Type B pancreatic cell (in vitro differentiated cells): ENCODE results near the gene XKR7. TPM values are rescaled to one million over a fixed set of nuclear protein-coding genes. Genes with fewer than 3 reads are reported as not detected.

ENCODE experiments used
- DNase-seq: peaks from one replicate; pipeline ENCODE4 v3.0.0; 2021; ENCODE audit warnings: mixed read lengths; ENCODE audit not compliant: unreplicated experiment; ENCODE audit errors: extremely low spot score
- H3K27ac Mint-ChIP-seq: 2 replicates; pipeline ENCODE4 v1.8.0; 2021; ENCODE audit warnings: mild to moderate bottlenecking, mixed read lengths
- H3K27me3 Mint-ChIP-seq: 2 replicates; pipeline ENCODE4 v1.8.0; 2021; ENCODE audit warnings: mixed read lengths
- H3K36me3 Mint-ChIP-seq: 2 replicates; pipeline ENCODE4 v1.8.0; 2021; ENCODE audit warnings: mixed read lengths
- H3K4me1 Mint-ChIP-seq: one replicate; pipeline ENCODE4 v1.8.0; 2021; ENCODE audit warnings: mixed read lengths; ENCODE audit not compliant: unreplicated experiment
- H3K4me3 Mint-ChIP-seq: 2 replicates; pipeline ENCODE4 v1.8.0; 2021; ENCODE audit warnings: mild to moderate bottlenecking, mixed read lengths
- H3K9me3 Mint-ChIP-seq: 2 replicates; pipeline ENCODE4 v1.8.0; 2021; ENCODE audit warnings: mixed read lengths
- CTCF ChIP-seq: fragments of 200-600 bp; sonication (generic); conservative IDR thresholded peaks from 2 replicates; pipeline ENCODE4 v1.5.0; 2021; ENCODE audit warnings: antibody characterized with exemption, mild to moderate bottlenecking
- total RNA-seq: library from RNA; stranded (reverse); gene quantifications from 2 replicates; pipeline ENCODE4 v1.2.1, GENCODE V29; 2021; ENCODE audit warnings: low replicate concordance

XKR7 gene
- total RNA-seq, 1 donor from 2014 or later = 4.9 TPM

- no peak for TF ChIP-seq CTCF
- H3K4me3 Mint-ChIP-seq = no peak overlapping the region
- H3K9me3 Mint-ChIP-seq = no peaks in the 10 kb centered on the region
- no peak for DNase-seq
- no peaks in the 10 kb centered on the region for H3K36me3 Mint-ChIP-seq
- H3K4me1 Mint-ChIP-seq = peaks cover under 1% of the 10 kb centered on the region
- peak overlapping the region; percentile 29 for H3K27ac Mint-ChIP-seq
- H3K27me3 Mint-ChIP-seq = peaks cover 69% of the 10 kb centered on the region
Observed at GRCh38 chr20:32012159-32012688, 44.3 kb downstream of the XKR7 start.

GRCh38 chr20:32013326-32013725 lies 45.4 kb downstream of the XKR7 start:
- H3K36me3 Mint-ChIP-seq = no peaks in the 10 kb centered on the region
- no peak for DNase-seq
- no peak overlapping the region for H3K4me3 Mint-ChIP-seq
- TF ChIP-seq CTCF = no peak
- peaks cover 7% of the 10 kb centered on the region for H3K4me1 Mint-ChIP-seq
- no peak overlapping the region for H3K27ac Mint-ChIP-seq
- H3K9me3 Mint-ChIP-seq = no peaks in the 10 kb centered on the region
- H3K27me3 Mint-ChIP-seq = peaks cover 71% of the 10 kb centered on the region

GRCh38 chr20:32017711-32018251 lies 49.8 kb downstream of the XKR7 start:
- peak; percentile 55 for TF ChIP-seq CTCF
- DNase-seq = no peak
- H3K4me1 Mint-ChIP-seq = peaks cover 18% of the 10 kb centered on the region
- H3K27me3 Mint-ChIP-seq = peaks cover 79% of the 10 kb centered on the region
- peak overlapping the region; percentile 91 for H3K4me3 Mint-ChIP-seq
- no peaks in the 10 kb centered on the region for H3K36me3 Mint-ChIP-seq
- peak overlapping the region; percentile 54 for H3K27ac Mint-ChIP-seq
- H3K9me3 Mint-ChIP-seq = no peaks in the 10 kb centered on the region

DNA sequence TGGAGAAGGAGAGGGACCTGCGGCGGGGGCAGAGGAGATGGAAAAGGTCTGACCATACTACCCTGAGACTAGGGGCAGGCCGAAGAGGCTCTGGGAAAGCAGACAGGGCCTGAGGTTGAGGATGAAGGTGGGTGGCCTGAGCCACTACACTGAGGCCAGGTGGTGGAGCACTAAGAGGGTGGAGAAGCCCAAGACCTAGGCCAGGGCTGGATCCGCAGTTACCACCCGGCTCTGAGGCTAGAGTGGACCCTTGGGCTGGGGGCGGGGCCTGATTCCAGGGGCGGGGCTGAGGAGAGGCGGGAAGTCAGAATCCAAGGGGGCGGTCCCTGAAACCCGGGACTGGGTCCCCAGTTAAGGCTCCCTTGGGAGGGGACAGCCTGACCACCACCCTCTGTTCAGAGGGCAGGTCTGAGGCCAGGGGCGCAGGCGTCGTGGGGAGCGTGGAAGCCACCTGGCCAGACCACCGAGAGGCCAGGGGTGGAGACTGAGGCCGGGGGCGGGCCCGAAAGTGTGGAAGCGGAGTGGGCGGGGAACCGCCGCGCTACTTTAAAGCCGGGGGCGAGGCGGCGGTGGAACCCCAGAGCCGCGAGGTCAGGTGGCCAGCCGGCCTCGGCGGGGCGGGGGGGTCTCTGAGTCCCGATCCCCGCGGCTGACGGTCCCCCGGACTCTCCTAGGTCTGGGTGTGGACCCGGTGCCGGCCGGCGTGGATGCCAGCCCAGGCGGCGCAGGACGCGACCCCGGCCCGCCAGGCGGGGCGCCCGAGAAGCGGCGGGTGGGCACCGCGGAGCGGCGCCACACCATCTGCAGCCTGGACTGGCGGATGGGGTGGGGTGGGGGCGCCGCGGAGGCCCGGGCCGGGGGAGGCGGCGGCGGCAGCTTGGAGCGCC lies 50.6 kb downstream of the XKR7 start:
- H3K27ac Mint-ChIP-seq = peak overlapping the region; percentile 54
- H3K9me3 Mint-ChIP-seq = no peaks in the 10 kb centered on the region
- peak; percentile 87 for DNase-seq
- H3K4me1 Mint-ChIP-seq = peaks cover 18% of the 10 kb centered on the region
- peak; percentile 54 for TF ChIP-seq CTCF
- H3K27me3 Mint-ChIP-seq = peaks cover 85% of the 10 kb centered on the region
- no peaks in the 10 kb centered on the region for H3K36me3 Mint-ChIP-seq
- H3K4me3 Mint-ChIP-seq = peak overlapping the region; percentile 91

- Mint-ChIP-seq H3K27ac (peak overlapping the region; percentile 71), H3K9me3 (no peaks in the 10 kb centered on the region), H3K4me3 (peak overlapping the region; percentile 92), H3K4me1 (peaks cover 18% of the 10 kb centered on the region), H3K36me3 (no peaks in the 10 kb centered on the region), H3K27me3 (peaks cover 91% of the 10 kb centered on the region)
- no peak for DNase-seq
- TF ChIP-seq CTCF = peak; percentile 41
Observed at GRCh38 chr20:32019156-32019510, 51.2 kb downstream of the XKR7 start.
